GM12878 (cell line): ENCODE data around the gene POU2AF1. TPM values are rescaled to one million over a fixed set of nuclear protein-coding genes. Genes with fewer than 3 reads are reported as not detected.

Experiments
- ATAC-seq: fragments of 200-7000 bp; cut with Tn5 transposase; 3 replicates; pipeline ENCODE4 v1.9.1; 2020; ENCODE audit warnings: mild to moderate bottlenecking, moderate library complexity
- BruUV-seq: library from RNA; stranded (reverse); fragments of 400-500 nt; replicated peaks from 2 replicates; lab custom pipeline; 2021; lab: Mats Ljungman, UMichigan
- CTCF ChIA-PET: fragments of 300-600 bp; sonication (Branson Sonifier 250); formaldehyde crosslinking; extraction: SDS; loops from one replicate; lab custom pipeline; 2021; ENCODE audit warnings: inconsistent platforms; lab: Yijun Ruan, JAX
- POLR2A ChIA-PET: fragments of 350-600 bp; formaldehyde crosslinking; extraction: SDS; loops from one replicate; lab custom pipeline; 2021; ENCODE audit warnings: inconsistent platforms; lab: Charles Lee
- RAD21 ChIA-PET: fragments of 300-600 bp; sonication (Branson Sonifier 250); formaldehyde crosslinking; loops from one replicate; lab custom pipeline; 2023; ENCODE audit warnings: antibody characterized with exemption; ENCODE audit not compliant: unreplicated experiment; lab: Charles Lee
- SMC1A ChIA-PET: fragments of 300-600 bp; sonication (Branson Sonifier 250); formaldehyde crosslinking; loops from one replicate; lab custom pipeline; 2023; ENCODE audit not compliant: unreplicated experiment, uncharacterized antibody; lab: Charles Lee
- DNase-seq: peaks from one replicate; pipeline ENCODE4 v3.0.0-alpha.2; 2011; ENCODE audit warnings: low read depth, low spot score
- FAIRE-seq: peaks from 3 replicates; lab custom pipeline; 2011; peaks lifted over from hg19 to GRCh38; lab: Jason Lieb, UNC
- H2AFZ ChIP-seq: 2 replicates; pipeline ENCODE4 v1.6.0; 2011; ENCODE audit warnings: low read depth, low read length, control low read depth; ENCODE audit not compliant: control insufficient read depth
- H3K27ac ChIP-seq: 2 replicates; pipeline ENCODE4 v1.5.1; 2011; ENCODE audit warnings: control low read depth; ENCODE audit not compliant: control insufficient read depth, insufficient read depth
- H3K27me3 ChIP-seq, 2 experiments: replicated peaks in 1 of 2; 2 replicates each; pipeline versions ENCODE4 v1.6.0 to v1.6.1; 2011; ENCODE audit warnings: low read length in 1 of 2; ENCODE audit not compliant: control insufficient read depth in 2 of 2, insufficient read depth in 2 of 2
- H3K36me3 ChIP-seq, 2 experiments: 2 replicates each; pipeline ENCODE4 v1.5.1; 2011; ENCODE audit warnings: low read length in 1 of 2; ENCODE audit not compliant: control insufficient read depth in 2 of 2, insufficient read depth in 2 of 2
- H3K4me1 ChIP-seq: 2 replicates; pipeline ENCODE4 v1.6.1; 2011; ENCODE audit warnings: mild to moderate bottlenecking, low read length, moderate library complexity, mixed read lengths; ENCODE audit not compliant: control insufficient read depth, insufficient read depth
- H3K4me2 ChIP-seq: 2 replicates; pipeline ENCODE4 v1.6.0; 2011; ENCODE audit warnings: control low read depth; ENCODE audit not compliant: control insufficient read depth, insufficient read depth
- H3K4me3 ChIP-seq: fragments of 200-600 bp; sonication (generic); 2 replicates; pipeline ENCODE4 v1.5.1; 2016
- H3K79me2 ChIP-seq: 2 replicates; pipeline ENCODE4 v1.6.0; 2011; ENCODE audit warnings: low read length; ENCODE audit not compliant: control insufficient read depth, insufficient read depth
- H3K9ac ChIP-seq: 2 replicates; pipeline ENCODE4 v1.8.0; 2011; ENCODE audit warnings: low read length, control low read depth, mixed read lengths; ENCODE audit not compliant: control insufficient read depth, insufficient read depth
- H3K9me3 ChIP-seq: replicated peaks from 3 replicates; pipeline ENCODE4 v1.5.1; 2011; ENCODE audit warnings: mild to moderate bottlenecking, low read length; ENCODE audit not compliant: control insufficient read depth, insufficient read depth
- H4K20me1 ChIP-seq: 2 replicates; pipeline ENCODE4 v1.6.0; 2011; ENCODE audit not compliant: control insufficient read depth, insufficient read depth
- CBX5 ChIP-seq: sonication (generic); IDR thresholded peaks from 2 replicates; pipeline ENCODE4 v1.6.1; 2016; ENCODE audit warnings: low read depth, moderate library complexity, mild to moderate bottlenecking, inconsistent platforms
- E2F4 ChIP-seq: IDR thresholded peaks from 2 replicates; pipeline ENCODE4 v1.6.1; 2012; ENCODE audit warnings: low read depth, low read length, improper control_type of control experiment
- HDAC6 ChIP-seq: fragments of 200-600 bp; sonication (generic); IDR thresholded peaks from one replicate; pipeline ENCODE4 v1.8.0; 2017; ENCODE audit warnings: antibody characterized with exemption; ENCODE audit not compliant: unreplicated experiment
- POLR2AphosphoS2 ChIP-seq: IDR thresholded peaks from 2 replicates; pipeline ENCODE4 v1.6.1; 2011; ENCODE audit warnings: low read depth, mild to moderate bottlenecking, low read length, improper control_type of control experiment, moderate library complexity
- WGBS: methylation state at CpG from one replicate; pipeline ENCODE4 v1.1.6; 2016; ENCODE audit warnings: low lambda C conversion rate; ENCODE audit not compliant: insufficient replicate concordance, insufficient coverage; ENCODE audit errors: missing lambda C conversion rate; 5-methylcytosine and 5-hydroxymethylcytosine counted together
- in situ Hi-C: fragments of 300-500 bp; cut with MboI; formaldehyde crosslinking; loops from 9 replicates; pipeline ENCODE4 v1.14.3; 2018; ENCODE audit warnings: mixed read lengths
- intact Hi-C: fragments of 100-400 bp; cut with micrococcal nuclease; formaldehyde crosslinking; loops from one replicate; pipeline ENCODE4 v1.14.2; 2022; ENCODE audit not compliant: unreplicated experiment
- polyA plus RNA-seq, 11 experiments: library from polyadenylated mRNA; depleted of rRNA in 4 of 11; unstranded in 6 of 11; stranded (reverse) in 5 of 11; fragments of >200 nt; fragmentation: Nextera tagmentation in 4 of 11; fragmentation: Illumina TruSeq in 1 of 11; extraction: Ambion mirVana in 4 of 11; extraction: Trizol in 1 of 11; gene quantifications; 1 replicate in 1 of 11; 2 replicates in 10 of 11; pipeline versions ENCODE4 v1.2.1 to v1.2.3, GENCODE V29; 2011 to 2016; ENCODE audit warnings: inconsistent platforms in 2 of 11, missing spikeins in 2 of 11, low read depth in 1 of 11
- total RNA-seq, 4 experiments: library from RNA; depleted of rRNA in 3 of 4; stranded (reverse); fragments of >200 nt in 3 of 4; fragmentation: Illumina TruSeq in 1 of 4; extraction: Trizol in 1 of 4; gene quantifications; 2 replicates each; pipeline versions ENCODE4 v1.2.1 to v1.2.3, GENCODE V29; 2013 to 2021

POU2AF1 gene
- total and polyA plus RNA-seq, 10 of the 15 experiments (the other 5 are each of a cell fraction or from before 2014, with no cell fraction given): 13.1 to 169 (median 75.5) TPM

- no peaks in the 10 kb centered on the region for H4K20me1 ChIP-seq
- peaks cover 7% of the 10 kb centered on the region; the same call in 2 of the 3 replicates for H3K9me3 ChIP-seq
- H2AFZ ChIP-seq: peak overlapping the region; percentile 26; the same call in 1 of the 2 replicates
- BruUV-seq: no TSS peak
- ChIA-PET CTCF (interaction anchor here (2.2 kb wide), 1 partner anchor 16 kb away, joined by 7 read pairs; no protein-coding TSS in a partner anchor), RAD21 (interaction anchor here (10.0 to 19.2 kb wide), 2 partner anchors 15 to 37 kb away, joined by 77 to 657 read pairs; partner anchors contain the start of gene POU2AF1), POLR2A (interaction anchor here (1.0 to 16.5 kb wide), 3 partner anchors 11 to 35 kb away, joined by 3 to 415 read pairs (median 4); partner anchors contain the start of gene POU2AF1)
- no peak overlapping the region for H3K4me3 ChIP-seq
- no peak overlapping the region for H3K9ac ChIP-seq
- intact Hi-C loops: no loop called here
- no peak for FAIRE-seq
- TF ChIP-seq HDAC6 (no peak), POLR2AphosphoS2 (no peak), E2F4 (no peak), CBX5 (no peak)
- TF ChIP-seq, all 136 proteins: peak for 0
- DNase-seq (no peak), ATAC-seq (no peak)
- Histone ChIP-seq H3K79me2 (no peaks in the 10 kb centered on the region; the same call in 1 of the 2 replicates), H3K27me3 (no peaks in the 10 kb centered on the region), H3K4me2 (no peak overlapping the region), H3K4me1 (peaks cover 34% of the 10 kb centered on the region), H3K27ac (no peak overlapping the region), H3K36me3 (no peaks in the 10 kb centered on the region)
- WGBS: 95% methylated on average over 2 of the region's 2 CpGs
- SMC1A ChIA-PET: interaction anchor here (0.7 to 29.3 kb wide), 7 partner anchors 9 to 711 kb away, joined by 4 to 972 read pairs (median 6); partner anchors contain the start of gene POU2AF1
- in situ Hi-C loops: no loop called here
Measured at GRCh38 chr11:111406091-111406490, 27.0 kb upstream of the POU2AF1 start.
